Activated naive CD4-positive, alpha-beta T cell treated with anti-CD3 and anti-CD28 coated beads, Interleukin-2, amount 10 ng/mL, durations not matched to agents 7 days and 5 days (primary cell): Measurements from ENCODE around the gene GRM7.

Source experiments
- CTCF ChIA-PET: fragments of 350-600 bp; sonication (Branson Sonifier 250); formaldehyde crosslinking; loops from one replicate; lab custom pipeline; 2021; ENCODE audit warnings: antibody characterized with exemption; lab: Charles Lee
- DNase-seq: peaks from one replicate; pipeline ENCODE4 v3.0.0-alpha.2; 2020
- H3K27ac Mint-ChIP-seq: one replicate; pipeline ENCODE4 v1.8.0; 2021; ENCODE audit warnings: mild to moderate bottlenecking, moderate library complexity, mixed read lengths
- H3K27me3 Mint-ChIP-seq: one replicate; pipeline ENCODE4 v1.8.0; 2021; ENCODE audit warnings: mild to moderate bottlenecking, mixed read lengths
- H3K36me3 Mint-ChIP-seq: one replicate; pipeline ENCODE4 v1.8.0; 2021; ENCODE audit warnings: mixed read lengths
- H3K4me1 Mint-ChIP-seq: one replicate; pipeline ENCODE4 v1.8.0; 2021; ENCODE audit warnings: mixed read lengths
- H3K4me3 Mint-ChIP-seq: one replicate; pipeline ENCODE4 v1.8.0; 2021; ENCODE audit warnings: mild to moderate bottlenecking, moderate library complexity, mixed read lengths
- H3K9me3 Mint-ChIP-seq: one replicate; pipeline ENCODE4 v1.8.0; 2021; ENCODE audit warnings: mixed read lengths

The GRM7 gene

GRCh38 chr3:7646851-7647250 lies 785.9 kb downstream of the GRM7 start:
- Mint-ChIP-seq H3K4me1 (no peaks in the 10 kb centered on the region), H3K27me3 (no peaks in the 10 kb centered on the region), H3K9me3 (no peaks in the 10 kb centered on the region), H3K27ac (no peak overlapping the region), H3K4me3 (no peak overlapping the region), H3K36me3 (no peaks in the 10 kb centered on the region)
- CTCF ChIA-PET = no interaction called here
- DNase-seq = no peak

- Mint-ChIP-seq H3K4me1 (no peaks in the 10 kb centered on the region), H3K27me3 (no peaks in the 10 kb centered on the region), H3K4me3 (no peak overlapping the region), H3K27ac (no peak overlapping the region), H3K9me3 (no peaks in the 10 kb centered on the region), H3K36me3 (no peaks in the 10 kb centered on the region)
- CTCF ChIA-PET = no interaction called here
- no peak for DNase-seq
Measured at GRCh38 chr3:7650466-7650865, 789.6 kb downstream of the GRM7 start.

GRCh38 chr3:7651274-7651673 lies 790.4 kb downstream of the GRM7 start:
- no peak for DNase-seq
- no peaks in the 10 kb centered on the region for H3K27me3 Mint-ChIP-seq
- no peak overlapping the region for H3K4me3 Mint-ChIP-seq
- H3K9me3 Mint-ChIP-seq = no peaks in the 10 kb centered on the region
- H3K36me3 Mint-ChIP-seq = no peaks in the 10 kb centered on the region
- H3K4me1 Mint-ChIP-seq = no peaks in the 10 kb centered on the region
- CTCF ChIA-PET = interaction anchor here (0.8 kb wide), 1 partner anchor 716 kb away, joined by 3 read pairs; no protein-coding TSS in a partner anchor
- H3K27ac Mint-ChIP-seq = no peak overlapping the region

GRCh38 chr3:7657214-7658112 lies 796.5 kb downstream of the GRM7 start:
- H3K4me1 Mint-ChIP-seq = no peaks in the 10 kb centered on the region
- H3K36me3 Mint-ChIP-seq = no peaks in the 10 kb centered on the region
- CTCF ChIA-PET = no interaction called here
- DNase-seq = no peak
- no peak overlapping the region for H3K27ac Mint-ChIP-seq
- H3K9me3 Mint-ChIP-seq = no peaks in the 10 kb centered on the region
- no peak overlapping the region for H3K4me3 Mint-ChIP-seq
- no peaks in the 10 kb centered on the region for H3K27me3 Mint-ChIP-seq

GRCh38 chr3:7658294-7658693 lies 797.4 kb downstream of the GRM7 start:
- Mint-ChIP-seq H3K9me3 (no peaks in the 10 kb centered on the region), H3K36me3 (no peaks in the 10 kb centered on the region), H3K4me1 (no peaks in the 10 kb centered on the region), H3K27ac (no peak overlapping the region), H3K4me3 (no peak overlapping the region), H3K27me3 (no peaks in the 10 kb centered on the region)
- no peak for DNase-seq
- CTCF ChIA-PET = no interaction called here

- CTCF ChIA-PET = no interaction called here
- no peak overlapping the region for H3K4me3 Mint-ChIP-seq
- DNase-seq = no peak
- no peaks in the 10 kb centered on the region for H3K27me3 Mint-ChIP-seq
- H3K27ac Mint-ChIP-seq = no peak overlapping the region
- H3K9me3 Mint-ChIP-seq = no peaks in the 10 kb centered on the region
- H3K4me1 Mint-ChIP-seq = no peaks in the 10 kb centered on the region
- H3K36me3 Mint-ChIP-seq = no peaks in the 10 kb centered on the region
Measured at GRCh38 chr3:7659079-7659478, 798.2 kb downstream of the GRM7 start.

- Mint-ChIP-seq H3K36me3 (no peaks in the 10 kb centered on the region), H3K9me3 (no peaks in the 10 kb centered on the region), H3K4me1 (no peaks in the 10 kb centered on the region), H3K27ac (no peak overlapping the region), H3K27me3 (no peaks in the 10 kb centered on the region), H3K4me3 (no peak overlapping the region)
- no peak for DNase-seq
- CTCF ChIA-PET = no interaction called here
Measured at GRCh38 chr3:7663771-7664170, 802.9 kb downstream of the GRM7 start.

- H3K27me3 Mint-ChIP-seq = no peaks in the 10 kb centered on the region
- CTCF ChIA-PET = no interaction called here
- no peak overlapping the region for H3K27ac Mint-ChIP-seq
- H3K9me3 Mint-ChIP-seq = no peaks in the 10 kb centered on the region
- no peaks in the 10 kb centered on the region for H3K4me1 Mint-ChIP-seq
- DNase-seq = no peak
- no peak overlapping the region for H3K4me3 Mint-ChIP-seq
- H3K36me3 Mint-ChIP-seq = no peaks in the 10 kb centered on the region
Measured at GRCh38 chr3:7667774-7668173, 806.9 kb downstream of the GRM7 start.

GRCh38 chr3:7669641-7670040 lies 808.7 kb downstream of the GRM7 start:
- Mint-ChIP-seq H3K4me1 (no peaks in the 10 kb centered on the region), H3K4me3 (no peak overlapping the region), H3K27me3 (no peaks in the 10 kb centered on the region), H3K36me3 (no peaks in the 10 kb centered on the region), H3K9me3 (no peaks in the 10 kb centered on the region), H3K27ac (no peak overlapping the region)
- CTCF ChIA-PET = no interaction called here
- no peak for DNase-seq

GRCh38 chr3:7678521-7678920 lies 817.6 kb downstream of the GRM7 start:
- no peaks in the 10 kb centered on the region for H3K4me1 Mint-ChIP-seq
- no peak overlapping the region for H3K4me3 Mint-ChIP-seq
- no peaks in the 10 kb centered on the region for H3K36me3 Mint-ChIP-seq
- H3K27ac Mint-ChIP-seq = no peak overlapping the region
- peaks cover 2% of the 10 kb centered on the region for H3K9me3 Mint-ChIP-seq
- DNase-seq = no peak
- CTCF ChIA-PET = no interaction called here
- no peaks in the 10 kb centered on the region for H3K27me3 Mint-ChIP-seq

GRCh38 chr3:7682822-7683229 lies 821.9 kb downstream of the GRM7 start:
- no peaks in the 10 kb centered on the region for H3K36me3 Mint-ChIP-seq
- no peaks in the 10 kb centered on the region for H3K27me3 Mint-ChIP-seq
- H3K9me3 Mint-ChIP-seq = no peaks in the 10 kb centered on the region
- H3K27ac Mint-ChIP-seq = no peak overlapping the region
- H3K4me3 Mint-ChIP-seq = no peak overlapping the region
- H3K4me1 Mint-ChIP-seq = no peaks in the 10 kb centered on the region
- DNase-seq = no peak
- CTCF ChIA-PET = no interaction called here

GRCh38 chr3:7683426-7683825 lies 822.5 kb downstream of the GRM7 start:
- no peaks in the 10 kb centered on the region for H3K27me3 Mint-ChIP-seq

GRCh38 chr3:7684182-7684715 lies 823.3 kb downstream of the GRM7 start:
- no peaks in the 10 kb centered on the region for H3K36me3 Mint-ChIP-seq
- CTCF ChIA-PET = no interaction called here
- H3K4me1 Mint-ChIP-seq = no peaks in the 10 kb centered on the region
- no peak for DNase-seq
- no peak overlapping the region for H3K4me3 Mint-ChIP-seq
- H3K9me3 Mint-ChIP-seq = no peaks in the 10 kb centered on the region
- H3K27me3 Mint-ChIP-seq = no peaks in the 10 kb centered on the region
- no peak overlapping the region for H3K27ac Mint-ChIP-seq

More at GRCh38 chr3:7683426-7683825, 822.5 kb downstream of the GRM7 start:
- DNase-seq = no peak
- Mint-ChIP-seq H3K9me3 (no peaks in the 10 kb centered on the region), H3K36me3 (no peaks in the 10 kb centered on the region), H3K4me3 (no peak overlapping the region), H3K27ac (no peak overlapping the region), H3K4me1 (no peaks in the 10 kb centered on the region)
- CTCF ChIA-PET = no interaction called here

GRCh38 chr3:7687428-7688147 lies 826.7 kb downstream of the GRM7 start:
- H3K36me3 Mint-ChIP-seq = no peaks in the 10 kb centered on the region
- no peak for DNase-seq
- H3K27ac Mint-ChIP-seq = no peak overlapping the region
- H3K4me3 Mint-ChIP-seq = no peak overlapping the region
- H3K9me3 Mint-ChIP-seq = no peaks in the 10 kb centered on the region
- H3K27me3 Mint-ChIP-seq = no peaks in the 10 kb centered on the region
- CTCF ChIA-PET = no interaction called here
- H3K4me1 Mint-ChIP-seq = no peaks in the 10 kb centered on the region

- H3K4me3 Mint-ChIP-seq = no peak overlapping the region
Measured at GRCh38 chr3:7692866-7693265, 832.0 kb downstream of the GRM7 start.

More at GRCh38 chr3:7692866-7693265, 832.0 kb downstream of the GRM7 start:
- Mint-ChIP-seq H3K4me1 (no peaks in the 10 kb centered on the region), H3K9me3 (no peaks in the 10 kb centered on the region), H3K27me3 (no peaks in the 10 kb centered on the region), H3K36me3 (no peaks in the 10 kb centered on the region), H3K27ac (no peak overlapping the region)
- no peak for DNase-seq
- CTCF ChIA-PET = no interaction called here
